GM18907 (cell line): ENCODE data around the gene KLHDC7A.

Source experiments
- ATAC-seq: cut with Tn5 transposase; IDR thresholded peaks from one replicate; pipeline ENCODE4 v1.9.1; 2021; ENCODE audit warnings: mild to moderate bottlenecking, moderate library complexity; ENCODE audit not compliant: unreplicated experiment

Gene KLHDC7A

GRCh38 chr1:18504609-18505008 lies 23.9 kb downstream of the KLHDC7A start:
- ATAC-seq = no peak

GRCh38 chr1:18505666-18506065 lies 24.9 kb downstream of the KLHDC7A start:
- no peak for ATAC-seq

GRCh38 chr1:18508084-18508483 lies 27.4 kb downstream of the KLHDC7A start:
- no peak for ATAC-seq

GRCh38 chr1:18511149-18511873 lies 30.6 kb downstream of the KLHDC7A start:
- no peak for ATAC-seq

GRCh38 chr1:18511874-18512150 lies 31.1 kb downstream of the KLHDC7A start:
- no peak for ATAC-seq

GRCh38 chr1:18512883-18513282 lies 32.2 kb downstream of the KLHDC7A start:
- no peak for ATAC-seq

GRCh38 chr1:18513995-18514394 lies 33.3 kb downstream of the KLHDC7A start:
- no peak for ATAC-seq

- no peak for ATAC-seq
Observed at GRCh38 chr1:18515120-18515667, 34.5 kb downstream of the KLHDC7A start.

- ATAC-seq = no peak
Observed at GRCh38 chr1:18516473-18516872, 35.7 kb downstream of the KLHDC7A start.

GRCh38 chr1:18526436-18527275 lies 45.9 kb downstream of the KLHDC7A start:
- no peak for ATAC-seq

GRCh38 chr1:18527514-18527913 lies 46.8 kb downstream of the KLHDC7A start:
- ATAC-seq = no peak

GRCh38 chr1:18527921-18528320 lies 47.2 kb downstream of the KLHDC7A start:
- ATAC-seq = no peak

- ATAC-seq = no peak
Observed at GRCh38 chr1:18528616-18529015, 47.9 kb downstream of the KLHDC7A start.

GRCh38 chr1:18529714-18530113 lies 49.0 kb downstream of the KLHDC7A start:
- no peak for ATAC-seq

- ATAC-seq = no peak
Observed at GRCh38 chr1:18530587-18531502, 50.1 kb downstream of the KLHDC7A start.

- ATAC-seq = no peak
Observed at GRCh38 chr1:18531503-18531845, 50.7 kb downstream of the KLHDC7A start.

- no peak for ATAC-seq
Observed at GRCh38 chr1:18532390-18533170, 51.9 kb downstream of the KLHDC7A start.

GRCh38 chr1:18533259-18533658 lies 52.5 kb downstream of the KLHDC7A start:
- no peak for ATAC-seq

- no peak for ATAC-seq
Observed at GRCh38 chr1:18534810-18535205, 54.1 kb downstream of the KLHDC7A start.
